ENCODE results near the gene TMEM170B. TPM values are rescaled to one million over a fixed set of nuclear protein-coding genes. Genes with fewer than 3 reads are reported as not detected.

Gene TMEM170B
- total RNA-seq, 2 donors from 2014 or later: 1.0 to 1.6 TPM

DNA sequence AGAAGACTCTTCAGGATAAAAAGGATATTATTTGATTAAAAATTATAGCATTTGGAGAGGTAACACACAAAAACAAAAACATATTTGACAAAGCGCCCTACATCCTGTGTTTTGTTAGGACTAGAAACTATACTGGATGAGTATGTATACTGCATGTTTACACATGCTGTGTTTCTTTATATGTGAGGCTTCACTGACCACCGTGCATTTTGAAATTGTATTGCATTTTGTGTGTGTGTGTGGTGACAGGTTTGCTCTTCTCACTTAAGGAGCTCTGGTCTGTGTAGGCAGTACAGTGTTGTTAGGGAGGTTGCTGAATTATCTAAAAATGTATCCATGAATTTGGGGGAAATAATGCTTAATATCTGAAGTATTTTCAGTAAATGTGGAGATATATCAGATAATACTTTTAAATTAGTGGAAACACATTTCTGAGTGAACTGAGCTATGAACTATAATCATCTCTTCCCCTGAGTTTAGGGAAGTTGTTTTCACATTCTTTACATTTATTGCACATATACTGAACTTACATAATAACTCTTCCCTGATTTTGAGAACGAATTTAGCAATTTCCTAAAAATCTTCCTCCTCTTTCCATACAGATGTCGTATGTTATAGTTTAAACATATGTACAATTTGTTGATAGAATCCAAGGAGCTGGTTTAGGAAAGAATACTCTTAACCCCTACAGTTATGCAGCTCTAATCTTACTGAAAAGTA lies 43.3 kb downstream of the TMEM170B start:
- Mint-ChIP-seq H3K4me1 (ENCODE audit: low read depth) (no peaks in the 10 kb centered on the region), H3K9me3 (no peaks in the 10 kb centered on the region), H3K4me3 (no peak overlapping the region), H3K27me3 (ENCODE audit: low read depth) (no peaks in the 10 kb centered on the region), H3K27ac (no peak overlapping the region), H3K36me3 (ENCODE audit: insufficient read depth in 2 of 2) (no peaks in the 10 kb centered on the region)
- DNase-seq: no peak
- ATAC-seq (replicated peaks in 1 of 2): no peak

DNA sequence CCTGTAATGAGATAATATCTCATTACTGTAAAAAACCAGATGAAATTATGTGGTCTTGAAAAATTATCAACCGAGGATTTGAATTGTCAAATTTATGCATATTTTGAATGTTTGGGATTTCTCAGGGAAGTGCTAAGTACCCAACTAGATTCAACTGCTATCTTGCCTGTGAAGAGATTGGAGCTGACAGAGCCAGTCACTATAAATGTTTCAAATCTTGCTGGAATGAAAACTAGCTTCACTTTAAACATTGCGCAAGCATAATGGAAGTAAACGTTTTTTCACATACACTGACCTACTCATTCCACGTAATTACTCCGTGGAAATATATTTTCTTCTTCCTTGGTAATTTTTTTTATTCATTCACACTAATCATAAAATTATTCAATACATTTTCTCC lies 46.7 kb downstream of the TMEM170B start:
- Mint-ChIP-seq H3K36me3 (ENCODE audit: insufficient read depth in 2 of 2) (peaks cover 0 to 1% of the 10 kb centered on the region in 2 donors), H3K27ac (no peak overlapping the region), H3K9me3 (no peaks in the 10 kb centered on the region), H3K27me3 (ENCODE audit: low read depth) (no peaks in the 10 kb centered on the region), H3K4me1 (ENCODE audit: low read depth) (no peaks in the 10 kb centered on the region), H3K4me3 (no peak overlapping the region)
- ATAC-seq (replicated peaks in 1 of 2): no peak
- DNase-seq: no peak

DNA sequence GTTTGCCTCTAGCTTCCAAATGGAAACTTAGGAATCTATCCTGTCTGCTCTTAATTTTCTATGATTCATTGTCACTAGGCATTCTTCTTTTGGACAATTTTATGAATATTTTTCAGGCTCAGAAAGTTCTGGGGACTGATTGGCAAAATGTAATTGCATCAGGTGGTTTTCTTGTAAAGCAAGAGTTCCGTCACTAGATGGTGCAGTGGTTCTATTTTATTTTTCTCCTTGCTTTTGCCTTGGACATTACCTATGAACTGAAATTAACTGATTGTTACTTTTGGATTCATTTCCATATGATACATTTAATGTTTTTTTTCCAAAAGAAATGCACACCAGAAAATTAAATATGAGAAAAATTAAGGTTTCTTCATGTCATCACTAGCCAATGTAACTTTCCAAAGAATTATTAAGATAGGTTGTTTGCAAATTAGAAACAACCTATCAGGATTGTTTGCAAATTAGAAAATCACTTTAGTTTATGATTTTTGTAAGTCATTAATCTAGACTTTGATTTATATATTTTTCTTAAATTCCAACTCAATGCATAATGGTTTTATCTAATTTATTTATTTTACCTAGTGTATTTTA lies 48.0 kb downstream of the TMEM170B start:
- Mint-ChIP-seq H3K27ac (no peak overlapping the region), H3K4me1 (ENCODE audit: low read depth) (no peaks in the 10 kb centered on the region), H3K27me3 (ENCODE audit: low read depth) (no peaks in the 10 kb centered on the region), H3K36me3 (ENCODE audit: insufficient read depth in 2 of 2) (peaks cover 0 to 1% of the 10 kb centered on the region in 2 donors), H3K4me3 (no peak overlapping the region), H3K9me3 (no peaks in the 10 kb centered on the region)
- ATAC-seq (replicated peaks in 1 of 2) (no peak), DNase-seq (no peak)

DNA sequence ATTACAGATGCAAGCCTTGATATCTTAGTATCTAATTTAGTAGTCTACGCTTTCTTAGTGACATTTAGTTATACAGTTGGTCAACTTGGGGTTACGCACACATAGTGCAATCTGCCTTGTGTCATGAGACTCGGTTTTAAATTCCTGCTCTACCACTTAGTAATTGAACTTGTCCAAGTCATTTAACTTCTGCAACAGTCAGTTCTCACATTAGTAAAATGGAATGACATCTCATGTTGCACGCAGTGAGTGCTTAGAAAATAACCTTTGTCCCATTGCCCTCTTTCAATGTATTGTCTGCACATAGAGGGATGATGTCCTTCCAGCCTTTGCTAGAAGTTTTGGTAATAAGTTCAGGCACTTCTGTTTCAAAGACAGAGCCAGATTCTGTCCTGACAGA lies 48.6 kb downstream of the TMEM170B start:
- Mint-ChIP-seq H3K9me3 (no peaks in the 10 kb centered on the region), H3K4me3 (no peak overlapping the region), H3K36me3 (ENCODE audit: insufficient read depth in 2 of 2) (peaks cover 0 to 1% of the 10 kb centered on the region in 2 donors), H3K27me3 (ENCODE audit: low read depth) (no peaks in the 10 kb centered on the region), H3K27ac (no peak overlapping the region), H3K4me1 (ENCODE audit: low read depth) (no peaks in the 10 kb centered on the region)
- no peak for ATAC-seq (replicated peaks in 1 of 2)
- no peak for DNase-seq

DNA sequence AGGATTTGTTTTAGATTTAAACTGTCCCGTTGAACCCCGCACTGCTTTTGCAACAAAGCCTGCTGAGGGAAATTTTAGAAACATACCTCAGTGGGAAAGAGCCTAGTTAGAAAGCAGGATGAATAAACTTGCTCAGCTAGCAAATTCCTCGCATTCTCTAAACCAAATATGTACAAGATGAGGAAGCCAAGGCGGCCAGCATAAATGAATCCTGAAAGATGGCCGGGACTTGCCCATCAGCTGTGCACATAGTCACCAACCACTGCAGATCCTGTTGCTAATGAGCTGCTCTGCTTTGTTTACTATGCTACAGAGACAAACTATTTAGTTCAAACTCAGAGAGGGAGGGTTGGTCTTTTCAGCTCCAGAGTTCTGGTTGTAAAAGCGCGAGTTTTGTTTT lies 49.0 kb downstream of the TMEM170B start:
- ATAC-seq (replicated peaks in 1 of 2): no peak
- H3K27ac Mint-ChIP-seq: no peak overlapping the region
- no peak overlapping the region for H3K4me3 Mint-ChIP-seq
- DNase-seq: no peak
- H3K36me3 Mint-ChIP-seq (ENCODE audit: insufficient read depth in 2 of 2): peaks cover 0 to 1% of the 10 kb centered on the region in 2 donors
- H3K4me1 Mint-ChIP-seq (ENCODE audit: low read depth): no peaks in the 10 kb centered on the region
- no peaks in the 10 kb centered on the region for H3K9me3 Mint-ChIP-seq
- H3K27me3 Mint-ChIP-seq (ENCODE audit: low read depth): no peaks in the 10 kb centered on the region

DNA sequence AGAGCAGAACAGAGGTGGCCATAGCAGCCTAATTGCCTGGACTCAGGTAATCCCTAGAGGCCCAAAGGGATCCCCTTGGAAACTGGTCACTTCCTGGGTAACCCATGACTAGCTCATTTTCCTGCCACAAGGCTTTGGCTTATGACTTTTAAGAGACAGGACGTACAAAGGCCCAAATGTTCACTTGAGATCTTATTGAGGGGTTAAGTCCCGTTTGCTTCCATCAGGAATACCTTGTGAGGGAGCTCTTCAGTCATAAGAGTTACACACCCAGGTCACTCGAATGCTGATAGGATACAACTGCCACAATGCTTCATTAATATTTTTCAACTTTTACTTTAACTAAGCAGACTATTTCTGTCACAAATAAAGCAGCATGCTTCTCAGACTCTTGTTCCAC lies 51.7 kb downstream of the TMEM170B start:
- ATAC-seq (replicated peaks in 1 of 2): no peak
- Mint-ChIP-seq H3K27ac (no peak overlapping the region), H3K4me3 (no peak overlapping the region)

DNA sequence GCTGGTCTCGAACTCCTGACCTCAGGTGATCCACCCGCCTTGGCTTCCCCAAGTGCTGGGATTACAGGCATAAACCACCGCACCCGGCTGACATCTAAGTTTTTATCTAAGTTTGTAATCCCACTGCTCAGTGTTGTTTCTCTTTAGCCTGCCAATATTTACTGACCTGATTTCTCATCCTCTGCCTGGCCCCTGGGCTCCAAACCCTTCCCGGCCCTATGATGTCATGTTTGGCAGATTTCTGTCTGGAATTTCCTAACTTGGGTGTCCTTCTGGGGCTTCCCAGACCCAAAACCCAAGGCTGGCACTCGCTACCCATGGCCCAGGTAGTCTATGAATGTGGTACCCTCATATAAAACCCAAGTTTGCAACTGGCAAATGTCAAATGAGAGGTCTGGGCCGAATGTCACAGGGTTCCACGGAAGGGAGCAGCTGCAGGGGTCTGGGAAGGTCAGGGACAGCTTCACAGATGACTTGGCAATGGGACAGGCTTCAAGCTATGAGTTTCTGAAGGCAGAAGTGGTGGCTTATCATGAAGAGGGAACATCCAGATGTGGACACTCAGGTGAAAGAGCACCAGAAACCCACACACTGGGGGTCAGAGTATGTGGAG lies 54.9 kb downstream of the TMEM170B start:
- Mint-ChIP-seq H3K27me3 (ENCODE audit: low read depth) (peaks cover 3% of the 10 kb centered on the region), H3K4me1 (ENCODE audit: low read depth) (no peaks in the 10 kb centered on the region), H3K9me3 (no peaks in the 10 kb centered on the region), H3K4me3 (no peak overlapping the region), H3K36me3 (ENCODE audit: insufficient read depth in 2 of 2) (no peaks in the 10 kb centered on the region), H3K27ac (no peak overlapping the region)
- no peak for DNase-seq
- ATAC-seq (replicated peaks in 1 of 2): no peak

More for the DNA sequence above, 51.7 kb downstream of the TMEM170B start:
- Mint-ChIP-seq H3K36me3 (ENCODE audit: insufficient read depth in 2 of 2) (peaks cover 0 to 1% of the 10 kb centered on the region in 2 donors), H3K9me3 (no peaks in the 10 kb centered on the region), H3K27me3 (ENCODE audit: low read depth) (no peaks in the 10 kb centered on the region), H3K4me1 (ENCODE audit: low read depth) (no peaks in the 10 kb centered on the region)
- DNase-seq: no peak

DNA sequence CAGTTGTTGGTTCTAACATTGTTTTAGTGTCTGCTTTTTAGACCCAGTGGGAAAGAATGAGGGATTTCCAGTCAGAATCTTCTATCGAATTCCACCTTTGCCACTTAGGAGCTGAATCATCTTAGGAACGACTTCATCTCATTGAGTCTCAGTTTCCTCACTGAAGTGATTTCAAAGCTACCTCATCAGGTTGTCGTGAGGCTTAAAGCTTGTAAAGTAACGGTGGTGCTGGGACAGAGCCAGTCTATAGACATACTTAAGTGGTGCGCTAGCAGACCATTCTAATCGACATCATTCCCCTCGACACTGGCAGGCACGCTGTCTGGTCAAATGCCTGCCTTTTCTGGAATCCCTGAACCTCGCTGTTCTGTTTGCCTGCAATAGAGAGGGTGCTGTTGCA lies 55.5 kb downstream of the TMEM170B start:
- Mint-ChIP-seq H3K9me3 (no peaks in the 10 kb centered on the region), H3K4me3 (no peak overlapping the region), H3K27ac (no peak overlapping the region), H3K27me3 (ENCODE audit: low read depth) (peaks cover 7% of the 10 kb centered on the region), H3K36me3 (ENCODE audit: insufficient read depth in 2 of 2) (no peaks in the 10 kb centered on the region), H3K4me1 (ENCODE audit: low read depth) (no peaks in the 10 kb centered on the region)
- DNase-seq: no peak
- ATAC-seq (replicated peaks in 1 of 2): no peak

DNA sequence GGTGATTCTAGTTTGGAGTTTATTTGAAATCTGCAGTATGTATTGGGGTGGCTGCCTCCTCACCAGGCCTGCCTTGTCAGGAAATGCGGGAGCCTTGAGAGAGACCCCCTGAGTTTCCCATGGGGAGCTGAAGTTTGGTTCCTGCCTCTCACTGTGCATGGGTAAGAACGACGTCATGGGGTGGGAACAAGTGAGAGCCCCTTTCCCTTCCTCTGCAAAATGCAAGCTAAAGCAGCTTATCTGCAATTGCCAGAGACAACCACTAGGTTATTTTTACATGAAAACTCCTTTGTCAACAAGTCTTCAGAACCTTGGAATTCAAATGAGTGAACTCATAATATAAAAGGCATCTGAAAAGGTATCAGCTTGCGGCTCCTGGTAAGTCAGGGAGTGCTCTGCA lies 58.4 kb downstream of the TMEM170B start:
- DNase-seq: no peak
- H3K4me3 Mint-ChIP-seq: no peak overlapping the region
- no peaks in the 10 kb centered on the region for H3K36me3 Mint-ChIP-seq (ENCODE audit: insufficient read depth in 2 of 2)
- ATAC-seq (replicated peaks in 1 of 2): no peak
- H3K9me3 Mint-ChIP-seq: no peaks in the 10 kb centered on the region
- H3K4me1 Mint-ChIP-seq (ENCODE audit: low read depth): no peaks in the 10 kb centered on the region
- peaks cover 7% of the 10 kb centered on the region for H3K27me3 Mint-ChIP-seq (ENCODE audit: low read depth)
- no peak overlapping the region for H3K27ac Mint-ChIP-seq

DNA sequence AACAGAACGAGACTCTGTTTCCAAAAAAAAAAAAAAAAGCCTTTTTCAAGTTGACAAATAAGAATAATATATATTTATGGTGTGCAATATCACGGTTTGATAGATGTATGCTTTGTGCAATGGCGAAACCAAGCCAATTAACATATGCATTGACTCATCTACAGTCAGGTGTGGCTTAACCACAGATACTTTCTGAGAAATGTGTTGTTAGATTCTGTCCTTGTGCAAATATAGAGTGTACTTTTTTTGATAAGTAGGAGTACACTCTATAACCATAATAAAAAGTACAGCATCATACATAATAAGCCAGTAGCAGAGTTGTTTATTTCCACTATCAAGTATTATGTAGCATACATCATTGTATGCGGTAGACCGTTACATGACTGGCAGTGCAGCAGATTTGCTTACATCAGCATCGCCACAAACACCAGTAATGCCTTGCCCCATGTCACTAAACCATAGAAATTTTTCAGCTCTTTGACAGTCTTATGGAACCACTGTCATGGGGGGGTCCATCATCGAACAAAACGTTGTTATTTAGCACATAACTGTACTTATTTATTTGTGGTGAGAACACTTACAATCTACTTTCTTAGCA lies 59.2 kb downstream of the TMEM170B start:
- Mint-ChIP-seq H3K9me3 (no peaks in the 10 kb centered on the region), H3K36me3 (ENCODE audit: insufficient read depth in 2 of 2) (no peaks in the 10 kb centered on the region), H3K4me1 (ENCODE audit: low read depth) (no peaks in the 10 kb centered on the region), H3K27ac (no peak overlapping the region), H3K27me3 (ENCODE audit: low read depth) (peaks cover 7% of the 10 kb centered on the region), H3K4me3 (no peak overlapping the region)
- DNase-seq: no peak
- peak; percentile 45 to 53 for ATAC-seq (replicated peaks in 1 of 2)

DNA sequence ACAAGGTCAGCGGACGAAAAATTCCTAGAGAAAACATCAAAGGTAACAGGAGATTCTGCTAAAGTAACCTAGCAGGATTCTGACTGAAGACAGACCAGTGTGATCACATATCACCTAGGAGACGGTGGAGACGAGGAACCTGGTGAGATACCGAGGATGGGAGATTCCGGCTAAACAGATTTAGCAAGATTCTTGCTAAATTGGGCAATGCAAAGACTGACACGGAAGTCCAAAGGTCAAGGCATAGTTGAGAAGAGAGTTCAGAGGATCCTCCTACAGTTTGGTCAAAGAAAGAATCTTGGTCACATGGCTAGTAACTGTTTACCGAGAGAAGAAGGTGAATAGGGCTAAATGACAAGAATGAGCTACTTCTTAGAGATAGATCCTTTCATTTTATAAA lies 61.1 kb downstream of the TMEM170B start:
- DNase-seq: no peak
- Mint-ChIP-seq H3K9me3 (no peaks in the 10 kb centered on the region), H3K4me3 (no peak overlapping the region), H3K36me3 (ENCODE audit: insufficient read depth in 2 of 2) (no peaks in the 10 kb centered on the region), H3K4me1 (ENCODE audit: low read depth) (no peaks in the 10 kb centered on the region), H3K27ac (no peak overlapping the region), H3K27me3 (ENCODE audit: low read depth) (peaks cover 21% of the 10 kb centered on the region)
- no peak for ATAC-seq (replicated peaks in 1 of 2)

DNA sequence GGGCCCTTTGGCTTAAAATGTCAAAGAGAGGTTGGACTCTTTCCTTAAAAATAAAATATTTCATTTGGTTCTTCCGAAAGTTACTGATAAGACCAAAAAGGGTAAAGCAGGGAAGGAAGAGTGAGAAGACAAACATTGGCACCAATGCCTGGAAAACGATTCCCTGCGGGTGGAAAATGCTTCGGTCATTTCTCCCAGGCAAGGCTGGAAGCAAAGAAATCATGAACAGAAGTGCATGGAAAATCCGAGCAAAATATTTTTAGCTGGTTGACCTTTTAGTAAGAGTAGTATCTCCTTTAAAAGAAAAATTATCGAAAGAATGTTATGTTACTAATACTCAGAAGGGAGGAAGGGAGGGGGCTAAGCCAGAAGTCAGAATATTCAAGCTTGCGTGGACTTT lies 62.7 kb downstream of the TMEM170B start:
- Mint-ChIP-seq H3K36me3 (ENCODE audit: insufficient read depth in 2 of 2) (no peaks in the 10 kb centered on the region), H3K9me3 (no peaks in the 10 kb centered on the region), H3K4me3 (no peak overlapping the region), H3K4me1 (ENCODE audit: low read depth) (no peaks in the 10 kb centered on the region), H3K27ac (no peak overlapping the region), H3K27me3 (ENCODE audit: low read depth) (peaks cover 28% of the 10 kb centered on the region)
- DNase-seq: no peak
- ATAC-seq (replicated peaks in 1 of 2): no peak

DNA sequence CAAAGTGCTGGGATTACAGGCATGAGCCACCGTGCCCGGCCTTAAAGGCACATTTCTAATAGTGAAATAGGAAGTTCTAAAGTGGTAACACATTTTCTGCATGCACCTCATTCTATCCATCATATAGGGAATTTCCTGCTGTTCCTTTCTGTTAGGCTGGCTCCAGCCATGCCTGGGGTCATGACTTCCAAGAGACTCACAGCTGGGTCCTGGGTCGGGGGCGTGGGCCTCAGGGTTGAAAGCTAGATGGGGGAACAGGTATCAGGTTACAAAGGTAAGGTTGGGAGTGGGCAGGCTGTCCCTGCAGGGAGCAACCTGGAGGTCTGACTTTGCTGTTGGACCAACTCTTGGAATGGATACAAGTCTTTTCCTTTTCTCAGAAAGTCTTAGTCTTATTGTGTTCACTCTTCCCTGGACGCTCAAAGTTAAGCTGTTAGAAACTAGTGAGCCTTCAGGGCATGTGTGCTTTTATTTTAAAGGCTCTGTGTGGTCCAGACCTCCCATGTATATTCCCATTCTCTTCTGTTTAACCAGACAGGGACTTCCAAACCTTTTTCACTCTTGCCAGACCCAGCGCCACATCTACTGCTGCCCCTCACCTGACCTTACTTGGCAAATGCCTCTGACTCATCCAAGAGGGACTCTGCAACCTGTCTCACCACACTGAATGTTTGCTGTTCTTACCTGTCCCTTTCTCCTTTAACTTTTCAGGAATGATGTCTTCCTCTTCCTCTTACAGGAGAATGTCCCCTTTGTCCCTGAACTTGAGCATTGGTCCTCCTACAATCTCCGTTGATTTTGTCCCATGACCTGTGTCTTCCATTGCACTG lies 64.4 kb downstream of the TMEM170B start:
- Mint-ChIP-seq H3K4me1 (ENCODE audit: low read depth) (no peaks in the 10 kb centered on the region), H3K27ac (no peak overlapping the region), H3K36me3 (ENCODE audit: insufficient read depth in 2 of 2) (no peaks in the 10 kb centered on the region), H3K27me3 (ENCODE audit: low read depth) (peaks cover 28% of the 10 kb centered on the region), H3K9me3 (no peaks in the 10 kb centered on the region), H3K4me3 (no peak overlapping the region)
- DNase-seq: no peak
- ATAC-seq (replicated peaks in 1 of 2): no peak
